Keratinocyte (primary cell): ENCODE data around the gene F8.

Experiments
- CTCF ChIP-seq, 3 experiments: IDR thresholded peaks in 1 of 3; conservative IDR thresholded peaks in 1 of 3; optimal IDR thresholded peaks in 1 of 3; 2 replicates in 2 of 3; 3 replicates in 1 of 3; pipeline versions ENCODE3 to v1.5.1; 2011; ENCODE audit warnings: low read length in 3 of 3, mild to moderate bottlenecking in 3 of 3, moderate library complexity in 2 of 3, control low read depth in 1 of 3, inconsistent platforms in 1 of 3; ENCODE audit not compliant: insufficient read depth in 2 of 3; ENCODE audit errors: extremely low read depth in 1 of 3
- EZH2 ChIP-seq: IDR thresholded peaks from one replicate; pipeline ENCODE4 v1.6.1; 2012; ENCODE audit warnings: inconsistent platforms, mild to moderate bottlenecking, low read length, moderate library complexity

GRCh38 chrX:155061760-155062159 lies 39.2 kb upstream of the F8 start:
- TF ChIP-seq CTCF (optimal IDR thresholded peaks at IDR 0.05 in 1 of 3, IDR thresholded peaks at IDR 0.05 in 1 of 3, conservative IDR thresholded peaks at IDR 0.05 in 1 of 3; ENCODE audit: extremely low read depth in 1 of 3, insufficient read depth in 2 of 3, low read length in 3 of 3) (no peak), EZH2 (no peak)
